Measurements from ENCODE around the gene FOXN3. TPM values are rescaled to one million over a fixed set of nuclear protein-coding genes. Genes with fewer than 3 reads are reported as not detected.

FOXN3 gene
- total RNA-seq, 2 donors from 2014 or later, result 141 to 150 TPM

DNA sequence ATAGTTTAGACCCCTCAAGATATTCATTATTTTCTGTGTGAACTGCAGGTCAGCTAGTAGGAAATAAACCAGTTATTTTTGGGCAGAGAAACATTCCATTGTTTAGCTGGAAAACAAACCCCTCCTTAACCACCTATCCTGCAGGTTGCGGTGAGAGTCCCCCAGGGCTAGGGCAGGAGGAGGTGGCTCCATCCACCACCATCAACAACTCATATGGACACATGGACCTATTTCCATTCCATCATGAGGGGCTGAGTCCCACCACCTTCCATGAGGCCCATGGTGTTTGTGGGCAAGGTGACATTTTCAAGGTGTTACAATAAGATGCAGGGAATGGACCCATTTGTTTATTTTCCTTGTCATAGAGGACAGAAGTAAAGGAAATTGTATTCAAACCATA, 160.1 kb downstream of the FOXN3 start:
- Histone ChIP-seq H3K36me3 (no peaks in the 10 kb centered on the region), H3K4me1 (ENCODE audit: control insufficient read depth in 1 of 2, low read depth in 2 of 2) (peaks cover 6 to 60% of the 10 kb centered on the region in 2 donors), H3K27ac (no peak overlapping the region), H3K4me3 (no peak overlapping the region), H3K27me3 (replicated peaks; ENCODE audit: insufficient read depth) (no peaks in the 10 kb centered on the region), H3K9me3 (no peaks in the 10 kb centered on the region)
- DNase-seq (ENCODE audit: low spot score), result no peak
- TF ChIP-seq CTCF (IDR thresholded peaks at IDR 0.05), result no peak
- no peak for ATAC-seq (ENCODE audit: insufficient number of reproducible peaks, low FRiP score, low read depth)

DNA sequence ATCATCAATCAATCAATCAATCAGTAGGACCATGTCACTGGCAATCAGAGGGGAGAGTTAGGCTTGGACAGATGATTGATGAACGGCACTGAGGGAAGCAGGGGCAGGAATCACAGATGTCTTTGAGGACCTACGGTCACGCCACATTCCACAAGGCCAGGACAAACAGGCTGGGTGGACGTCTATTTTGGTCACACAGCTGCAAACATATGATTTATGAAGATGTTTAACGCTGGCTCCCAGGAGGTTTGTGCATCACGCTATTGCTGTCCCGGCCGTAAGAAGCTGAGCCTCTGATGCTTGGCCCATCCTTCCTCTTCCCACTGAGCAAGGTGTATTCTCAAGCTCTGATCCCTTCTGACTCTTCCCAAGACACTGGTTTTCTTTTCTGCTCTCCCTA, 160.8 kb downstream of the FOXN3 start:
- no peak for DNase-seq (ENCODE audit: low spot score)
- no peaks in the 10 kb centered on the region for H3K9me3 ChIP-seq
- H3K27me3 ChIP-seq (replicated peaks; ENCODE audit: insufficient read depth), result no peaks in the 10 kb centered on the region
- no peaks in the 10 kb centered on the region for H3K36me3 ChIP-seq
- no peak overlapping the region for H3K4me3 ChIP-seq
- peaks cover 4 to 53% of the 10 kb centered on the region in 2 donors for H3K4me1 ChIP-seq (ENCODE audit: control insufficient read depth in 1 of 2, low read depth in 2 of 2)
- no peak for ATAC-seq (ENCODE audit: insufficient number of reproducible peaks, low FRiP score, low read depth)
- peak overlapping the region; percentile 8 to 23 for H3K27ac ChIP-seq
- TF ChIP-seq CTCF (IDR thresholded peaks at IDR 0.05), result no peak

DNA sequence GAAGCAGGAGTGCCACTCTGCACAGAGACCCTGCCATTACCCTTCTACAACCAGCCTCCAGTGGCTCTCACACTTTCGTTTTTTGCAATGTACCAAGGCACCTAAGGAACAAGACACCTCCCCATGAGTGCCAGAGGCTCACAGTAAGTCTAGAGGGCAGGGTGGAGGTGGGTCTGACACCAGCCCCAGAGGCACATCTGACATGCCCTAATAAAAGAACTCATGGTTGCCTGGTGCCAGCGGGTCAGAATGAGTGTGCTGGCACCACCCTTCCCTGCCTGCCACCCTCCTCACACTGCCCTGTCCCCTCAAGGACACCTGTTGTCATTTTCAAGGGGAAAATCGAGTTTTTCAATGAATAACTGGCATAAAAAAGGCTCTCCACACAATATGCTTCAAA, 161.2 kb downstream of the FOXN3 start:
- ATAC-seq (ENCODE audit: insufficient number of reproducible peaks, low FRiP score, low read depth), result no peak
- no peaks in the 10 kb centered on the region for H3K36me3 ChIP-seq
- H3K27me3 ChIP-seq (replicated peaks; ENCODE audit: insufficient read depth), result no peaks in the 10 kb centered on the region
- no peaks in the 10 kb centered on the region for H3K9me3 ChIP-seq
- DNase-seq (ENCODE audit: low spot score), result no peak
- no peak for TF ChIP-seq CTCF (IDR thresholded peaks at IDR 0.05)
- H3K4me3 ChIP-seq, result no peak overlapping the region
- peaks cover 4 to 53% of the 10 kb centered on the region in 2 donors for H3K4me1 ChIP-seq (ENCODE audit: control insufficient read depth in 1 of 2, low read depth in 2 of 2)
- H3K27ac ChIP-seq, result peak overlapping the region; percentile 8 to 23

DNA sequence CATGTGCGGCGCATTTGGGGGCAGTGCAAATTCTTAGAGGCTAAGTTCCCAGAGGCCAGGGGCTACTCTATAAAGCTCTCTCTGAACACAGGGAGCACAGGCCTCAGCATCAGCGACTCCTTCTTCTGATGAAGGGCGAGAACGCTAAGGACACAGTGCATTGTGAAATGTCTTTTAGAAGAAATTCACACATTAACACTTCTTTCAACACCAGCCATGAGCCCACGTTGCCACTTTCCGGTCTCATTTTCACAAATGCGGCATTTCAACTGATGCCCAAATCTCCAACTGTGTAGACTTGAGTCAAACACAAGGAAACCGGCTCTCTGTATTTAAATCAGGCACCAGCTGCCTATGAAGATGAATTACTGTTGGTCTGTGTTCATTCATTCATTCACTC, 162.0 kb downstream of the FOXN3 start:
- DNase-seq (ENCODE audit: low spot score), result no peak
- no peaks in the 10 kb centered on the region for H3K36me3 ChIP-seq
- no peak overlapping the region for H3K27ac ChIP-seq
- H3K4me1 ChIP-seq (ENCODE audit: control insufficient read depth in 1 of 2, low read depth in 2 of 2), result peaks cover 4 to 52% of the 10 kb centered on the region in 2 donors
- no peak for ATAC-seq (ENCODE audit: insufficient number of reproducible peaks, low FRiP score, low read depth)
- no peaks in the 10 kb centered on the region for H3K9me3 ChIP-seq
- no peak for TF ChIP-seq CTCF (IDR thresholded peaks at IDR 0.05)
- no peak overlapping the region for H3K4me3 ChIP-seq
- H3K27me3 ChIP-seq (replicated peaks; ENCODE audit: insufficient read depth), result no peaks in the 10 kb centered on the region

GRCh38 chr14:89254166-89254909, 162.7 kb downstream of the FOXN3 start:
- Histone ChIP-seq H3K9me3 (no peaks in the 10 kb centered on the region), H3K36me3 (no peaks in the 10 kb centered on the region), H3K27ac (peak overlapping the region in 1 of 2 donors; percentile 5), H3K27me3 (replicated peaks; ENCODE audit: insufficient read depth) (no peaks in the 10 kb centered on the region), H3K4me3 (no peak overlapping the region), H3K4me1 (ENCODE audit: control insufficient read depth in 1 of 2, low read depth in 2 of 2) (peaks cover 5 to 57% of the 10 kb centered on the region in 2 donors)
- ATAC-seq (ENCODE audit: insufficient number of reproducible peaks, low FRiP score, low read depth) (no peak), DNase-seq (ENCODE audit: low spot score) (no peak)
- TF ChIP-seq CTCF (IDR thresholded peaks at IDR 0.05), result no peak
